ENCODE data around the gene SMARCB1. TPM values are rescaled to one million over a fixed set of nuclear protein-coding genes. Genes with fewer than 3 reads are reported as not detected.

SMARCB1 gene
- total RNA-seq, 2 experiments from 2014 or later: 91.4 to 92.6 TPM

- ChIA-PET CTCF (no interaction called here), POLR2A (no interaction called here)
- no peak for DNase-seq
- Mint-ChIP-seq H3K4me1 (peaks cover 22% of the 10 kb centered on the region), H3K27ac (no peak overlapping the region), H3K36me3 (ENCODE audit: low read depth) (peaks cover 2% of the 10 kb centered on the region), H3K27me3 (no peaks in the 10 kb centered on the region), H3K9me3 (no peaks in the 10 kb centered on the region), H3K4me3 (no peak overlapping the region)
Measured at GRCh38 chr22:23841736-23842445, 55.1 kb downstream of the SMARCB1 start.

GRCh38 chr22:23842599-23842998, 55.8 kb downstream of the SMARCB1 start:
- H3K36me3 Mint-ChIP-seq (ENCODE audit: low read depth): no peaks in the 10 kb centered on the region
- no peaks in the 10 kb centered on the region for H3K9me3 Mint-ChIP-seq
- no peak overlapping the region for H3K4me3 Mint-ChIP-seq
- H3K27ac Mint-ChIP-seq: no peak overlapping the region
- H3K27me3 Mint-ChIP-seq: no peaks in the 10 kb centered on the region
- H3K4me1 Mint-ChIP-seq: peaks cover 19% of the 10 kb centered on the region
- ChIA-PET CTCF (no interaction called here), POLR2A (no interaction called here)
- no peak for DNase-seq

GRCh38 chr22:23844739-23845202, 58.0 kb downstream of the SMARCB1 start:
- ChIA-PET POLR2A (no interaction called here), CTCF (interaction anchor here (0.6 to 2.5 kb wide), 4 partner anchors 13 to 49 kb away, joined by 3 to 5 read pairs (median 3); partner anchors contain the start of genes MIF and SLC2A11)
- H3K4me3 Mint-ChIP-seq: no peak overlapping the region
- H3K27me3 Mint-ChIP-seq: no peaks in the 10 kb centered on the region
- DNase-seq: no peak
- H3K9me3 Mint-ChIP-seq: no peaks in the 10 kb centered on the region
- H3K36me3 Mint-ChIP-seq (ENCODE audit: low read depth): no peaks in the 10 kb centered on the region
- peaks cover 6% of the 10 kb centered on the region for H3K4me1 Mint-ChIP-seq
- no peak overlapping the region for H3K27ac Mint-ChIP-seq

DNA sequence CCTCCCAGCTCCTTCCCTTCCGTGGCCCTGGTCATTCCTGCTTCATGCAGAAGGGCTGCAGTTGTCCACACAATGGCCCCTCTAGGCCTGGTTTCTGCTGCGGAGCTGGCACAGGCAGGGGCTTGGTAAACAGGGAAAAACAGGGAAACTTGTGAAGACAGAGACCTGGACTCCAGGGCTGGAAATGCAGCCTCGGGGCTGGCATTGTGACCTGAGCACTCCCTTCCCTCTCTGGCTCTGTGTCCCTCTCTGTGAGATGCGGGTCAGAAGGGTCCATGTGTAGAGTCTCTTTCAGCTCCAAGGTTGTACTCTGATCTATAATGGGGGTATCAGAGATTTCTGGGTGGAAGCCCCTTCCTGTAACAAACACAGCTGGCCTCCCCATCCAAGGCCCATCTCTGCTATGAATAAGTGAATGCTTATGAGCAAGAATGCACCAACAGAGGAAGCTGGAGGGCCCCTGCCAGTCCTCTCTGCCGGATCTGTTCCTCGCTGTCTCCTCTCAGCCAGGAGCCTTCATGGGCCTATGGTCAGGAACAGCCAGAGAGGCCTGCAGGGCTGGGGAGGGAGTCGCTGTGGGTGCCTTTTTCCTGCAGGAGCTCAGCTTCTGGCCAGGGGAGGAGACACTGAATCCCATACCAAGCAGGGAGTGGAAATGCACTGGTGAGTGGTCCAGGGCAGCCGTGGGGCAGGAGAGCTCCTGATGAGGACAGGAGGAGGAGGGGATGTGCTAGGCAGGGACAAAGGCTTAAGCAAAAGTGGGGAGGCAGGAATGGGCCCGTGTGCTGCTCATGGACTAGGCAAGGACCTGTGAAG, 58.7 kb downstream of the SMARCB1 start:
- CTCF ChIA-PET: interaction anchor here (0.9 to 2.5 kb wide), 5 partner anchors 9 to 48 kb away, joined by 3 to 7 read pairs (median 4); partner anchors contain the start of genes MIF and SLC2A11
- no peak for DNase-seq
- no peaks in the 10 kb centered on the region for H3K9me3 Mint-ChIP-seq
- H3K4me1 Mint-ChIP-seq: peaks cover 6% of the 10 kb centered on the region
- POLR2A ChIA-PET: no interaction called here
- no peaks in the 10 kb centered on the region for H3K36me3 Mint-ChIP-seq (ENCODE audit: low read depth)
- no peak overlapping the region for H3K27ac Mint-ChIP-seq
- no peak overlapping the region for H3K4me3 Mint-ChIP-seq
- peaks cover 6% of the 10 kb centered on the region for H3K27me3 Mint-ChIP-seq

- POLR2A ChIA-PET: no interaction called here
- CTCF ChIA-PET: interaction anchor here (1.2 to 1.4 kb wide), 3 partner anchors 9 to 12 kb away, joined by 3 to 7 read pairs (median 4); partner anchors contain the start of gene SLC2A11
Measured at GRCh38 chr22:23846081-23846469, 59.3 kb downstream of the SMARCB1 start.

GRCh38 chr22:23847310-23847920, 60.6 kb downstream of the SMARCB1 start:
- Mint-ChIP-seq H3K36me3 (ENCODE audit: low read depth) (no peaks in the 10 kb centered on the region), H3K27me3 (peaks cover 14% of the 10 kb centered on the region), H3K9me3 (no peaks in the 10 kb centered on the region), H3K4me3 (no peak overlapping the region), H3K27ac (no peak overlapping the region), H3K4me1 (peaks cover 6% of the 10 kb centered on the region)
- ChIA-PET CTCF (interaction anchor here (2.4 to 3.0 kb wide), 4 partner anchors 11 to 72 kb away, joined by 10 to 28 read pairs (median 11); partner anchors contain the start of genes MIF and SLC2A11), POLR2A (no interaction called here)
- DNase-seq: no peak

More at GRCh38 chr22:23846081-23846469, 59.3 kb downstream of the SMARCB1 start:
- Mint-ChIP-seq H3K4me3 (no peak overlapping the region), H3K27ac (no peak overlapping the region), H3K4me1 (peaks cover 6% of the 10 kb centered on the region), H3K9me3 (no peaks in the 10 kb centered on the region), H3K36me3 (ENCODE audit: low read depth) (no peaks in the 10 kb centered on the region), H3K27me3 (peaks cover 11% of the 10 kb centered on the region)
- DNase-seq: no peak

- POLR2A ChIA-PET: no interaction called here
- no peak overlapping the region for H3K4me3 Mint-ChIP-seq
- no peak overlapping the region for H3K27ac Mint-ChIP-seq
- CTCF ChIA-PET: interaction anchor here (0.7 to 3.0 kb wide), 6 partner anchors 10 to 152 kb away, joined by 4 to 28 read pairs (median 10); partner anchors contain the start of genes MIF and SLC2A11
- H3K27me3 Mint-ChIP-seq: peaks cover 16% of the 10 kb centered on the region
- H3K9me3 Mint-ChIP-seq: no peaks in the 10 kb centered on the region
- DNase-seq: no peak
- peaks cover 6% of the 10 kb centered on the region for H3K4me1 Mint-ChIP-seq
- no peaks in the 10 kb centered on the region for H3K36me3 Mint-ChIP-seq (ENCODE audit: low read depth)
Measured at GRCh38 chr22:23847991-23848864, 61.5 kb downstream of the SMARCB1 start.

- no peak overlapping the region for H3K27ac Mint-ChIP-seq
- ChIA-PET POLR2A (no interaction called here), CTCF (interaction anchor here (0.6 to 3.0 kb wide), 20 partner anchors 9 to 227 kb away, joined by 3 to 28 read pairs (median 4); partner anchors contain the start of genes CHCHD10, DERL3, MIF and SLC2A11)
Measured at GRCh38 chr22:23849009-23850006, 62.5 kb downstream of the SMARCB1 start.

GRCh38 chr22:23850136-23850611, 63.4 kb downstream of the SMARCB1 start:
- Mint-ChIP-seq H3K36me3 (ENCODE audit: low read depth) (no peaks in the 10 kb centered on the region), H3K27ac (no peak overlapping the region), H3K27me3 (peaks cover 16% of the 10 kb centered on the region), H3K9me3 (no peaks in the 10 kb centered on the region), H3K4me3 (no peak overlapping the region), H3K4me1 (peaks cover 6% of the 10 kb centered on the region)
- DNase-seq: no peak
- POLR2A ChIA-PET: no interaction called here
- CTCF ChIA-PET: interaction anchor here (0.6 to 3.0 kb wide), 20 partner anchors 8 to 228 kb away, joined by 3 to 28 read pairs (median 4); partner anchors contain the start of genes CHCHD10, DERL3, MIF and SLC2A11

More at GRCh38 chr22:23849009-23850006, 62.5 kb downstream of the SMARCB1 start:
- DNase-seq: peak; percentile 85
- Mint-ChIP-seq H3K4me3 (no peak overlapping the region), H3K36me3 (ENCODE audit: low read depth) (no peaks in the 10 kb centered on the region), H3K4me1 (peaks cover 6% of the 10 kb centered on the region), H3K27me3 (peaks cover 16% of the 10 kb centered on the region), H3K9me3 (no peaks in the 10 kb centered on the region)

DNA sequence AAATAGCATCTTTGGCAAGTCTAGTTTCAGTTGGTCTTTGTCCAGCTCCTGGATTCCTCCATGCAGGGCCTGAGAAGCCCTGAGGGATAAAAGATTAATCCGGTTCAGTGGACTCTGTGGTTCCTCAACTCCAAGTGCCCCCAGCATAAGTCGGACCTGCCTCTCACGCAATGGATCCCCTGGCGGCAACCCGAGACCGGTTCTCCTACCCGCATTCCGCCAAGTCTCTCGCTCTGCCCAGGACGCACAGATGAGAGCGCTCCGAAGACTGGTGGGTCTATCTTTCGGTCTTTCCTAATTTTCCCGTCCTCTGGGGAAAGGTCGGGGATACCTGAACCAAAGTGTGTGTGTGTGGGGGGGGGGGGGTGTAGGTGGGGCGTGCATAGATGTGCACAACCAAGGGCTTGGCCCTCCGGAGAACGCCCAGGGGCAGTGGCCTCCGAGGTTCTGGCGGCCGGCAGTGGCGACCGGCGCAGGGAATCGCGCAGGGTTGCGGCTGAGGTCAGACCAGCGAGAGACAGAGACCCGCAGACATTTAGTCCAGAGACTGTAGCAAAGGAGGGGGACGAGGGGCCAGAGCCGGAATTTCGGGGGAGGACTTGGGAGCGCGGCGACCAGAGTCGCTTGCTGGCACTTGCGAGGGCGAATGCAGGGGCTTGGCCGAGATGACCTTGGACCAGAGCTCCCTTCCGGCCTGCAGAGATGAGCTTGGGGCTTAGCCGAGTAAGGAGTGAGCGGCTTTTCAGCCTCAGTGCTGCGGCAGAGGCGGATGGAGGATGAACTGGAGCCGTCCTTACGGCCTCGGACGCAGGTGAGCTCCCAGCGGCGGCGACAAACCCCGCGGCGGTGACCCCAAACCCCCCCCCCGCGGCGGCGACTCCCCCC, 70.2 kb downstream of the SMARCB1 start:
- Mint-ChIP-seq H3K27me3 (peaks cover 6% of the 10 kb centered on the region), H3K4me1 (peaks cover 24% of the 10 kb centered on the region), H3K4me3 (peak overlapping the region; percentile 91), H3K9me3 (no peaks in the 10 kb centered on the region), H3K36me3 (ENCODE audit: low read depth) (no peaks in the 10 kb centered on the region), H3K27ac (peak overlapping the region; percentile 93)
- CTCF ChIA-PET: interaction anchor here (0.7 to 3.0 kb wide), 14 partner anchors 8 to 297 kb away, joined by 3 to 28 read pairs (median 5); partner anchors contain the start of gene MIF
- POLR2A ChIA-PET: interaction anchor here (1.0 kb wide), 2 partner anchors 37 to 57 kb away, joined by 5 to 8 read pairs; partner anchors contain the start of gene MIF
- no peak for DNase-seq
